ENCODE measurements around the gene RBKS. TPM values are rescaled to one million over a fixed set of nuclear protein-coding genes. Genes with fewer than 3 reads are reported as not detected.

The RBKS gene
- total and polyA plus RNA-seq, 2 of the 13 experiments (the other 11 are each of a cell fraction or from before 2014, with no cell fraction given): 7.7 to 8.3 TPM

- TF ChIP-seq ZNF431 (CRISPR knock-in tag; IDR thresholded peaks at IDR 0.05; ENCODE audit: borderline replicate concordance, low read depth) (no peak), ONECUT2 (CRISPR knock-in tag; IDR thresholded peaks at IDR 0.05) (no peak), RBM39 (IDR thresholded peaks at IDR 0.05; ENCODE audit: low read depth, low read length, poor library complexity, severe bottlenecking) (no peak), NFE2 (CRISPR knock-in tag; IDR thresholded peaks at IDR 0.05) (no peak), ZNF432 (CRISPR knock-in tag; IDR thresholded peaks at IDR 0.05; ENCODE audit: borderline replicate concordance) (no peak), SOX5 (CRISPR knock-in tag; IDR thresholded peaks at IDR 0.05; ENCODE audit: borderline replicate concordance) (peak; percentile 97), MAFF (IDR thresholded peaks at IDR 0.05; ENCODE audit: low read depth, low read length) (no peak), SIN3B (IDR thresholded peaks at IDR 0.05; ENCODE audit: low read length) (no peak), ZNF572 (CRISPR knock-in tag; IDR thresholded peaks at IDR 0.05) (no peak), ZNF790 (CRISPR knock-in tag; IDR thresholded peaks at IDR 0.05; ENCODE audit: borderline replicate concordance) (no peak), HOXA5 (CRISPR knock-in tag; IDR thresholded peaks at IDR 0.05) (no peak), ZNF576 (CRISPR knock-in tag; IDR thresholded peaks at IDR 0.05) (no peak), GATAD2A (CRISPR knock-in tag; IDR thresholded peaks at IDR 0.05) (peak; percentile 89), ZNF180 (CRISPR knock-in tag; IDR thresholded peaks at IDR 0.05; ENCODE audit: borderline replicate concordance, low read depth) (no peak), PAWR (CRISPR knock-in tag; IDR thresholded peaks at IDR 0.05; ENCODE audit: borderline replicate concordance) (no peak), PAXIP1 (CRISPR knock-in tag; conservative IDR thresholded peaks at IDR 0.05) (peak; percentile 99), E2F5 (CRISPR knock-in tag; conservative IDR thresholded peaks at IDR 0.05) (no peak), TFAP4 (IDR thresholded peaks at IDR 0.05; ENCODE audit: borderline replicate concordance, low read depth) (peak; percentile 20; the same call in 1 of the 2 replicates), GPBP1L1 (CRISPR knock-in tag; IDR thresholded peaks at IDR 0.05) (no peak), PRDM10 (CRISPR knock-in tag; IDR thresholded peaks at IDR 0.05; ENCODE audit: low read depth) (no peak), JUNB (CRISPR knock-in tag; IDR thresholded peaks at IDR 0.05; ENCODE audit: borderline replicate concordance) (no peak)
These were observed 143.9 kb downstream of the RBKS start (continued) for GRCh38 chr2:27746325-27746724.

All from HepG2 (cell line).